GM19438 (cell line): ENCODE results near the gene TOE1.
"Not testable (repeated sequence)": the region's sequence is repeated elsewhere in the genome, so short reads cannot be mapped to it uniquely, and the experiment has no call there.

ENCODE experiments used
- ATAC-seq: cut with Tn5 transposase; IDR thresholded peaks from one replicate; pipeline ENCODE4 v1.9.1; 2021; ENCODE audit warnings: low read depth; ENCODE audit not compliant: unreplicated experiment

TOE1 gene

GRCh38 chr1:45339789-45340558 lies at the start of gene TOE1, which contains the start of gene MUTYH:
TSS of gene TOE1 (plus strand) at chr1:45340170. CDS start at chr1:45340253, 83 bp downstream.
TSS of gene MUTYH (minus strand) at chr1:45340440. CDS start at chr1:45334505, 5,935 bp downstream.
- peak; percentile 80 for ATAC-seq

- not testable (repeated sequence) for ATAC-seq
These were observed 49.0 kb upstream of the TOE1 start for GRCh38 chr1:45291002-45291401.

DNA sequence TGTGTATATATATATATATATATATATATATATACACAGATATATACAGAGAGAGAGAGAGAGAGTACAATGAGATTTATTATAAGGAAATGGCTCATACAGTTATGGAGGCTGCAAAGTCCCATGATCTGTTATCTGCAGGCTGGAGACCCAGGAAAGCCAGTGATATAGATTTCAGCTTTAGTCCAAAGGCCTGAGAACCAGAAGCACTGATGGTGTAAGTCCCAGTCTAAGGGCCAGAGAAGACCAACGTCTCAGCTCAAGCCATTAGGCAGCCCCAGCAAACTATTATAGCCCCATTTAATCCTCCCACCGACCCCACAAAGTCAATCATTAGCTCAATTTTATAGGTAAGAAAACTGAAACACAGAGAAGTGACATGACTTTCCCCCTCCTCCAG lies 48.3 kb upstream of the TOE1 start:
- ATAC-seq, result no peak

DNA sequence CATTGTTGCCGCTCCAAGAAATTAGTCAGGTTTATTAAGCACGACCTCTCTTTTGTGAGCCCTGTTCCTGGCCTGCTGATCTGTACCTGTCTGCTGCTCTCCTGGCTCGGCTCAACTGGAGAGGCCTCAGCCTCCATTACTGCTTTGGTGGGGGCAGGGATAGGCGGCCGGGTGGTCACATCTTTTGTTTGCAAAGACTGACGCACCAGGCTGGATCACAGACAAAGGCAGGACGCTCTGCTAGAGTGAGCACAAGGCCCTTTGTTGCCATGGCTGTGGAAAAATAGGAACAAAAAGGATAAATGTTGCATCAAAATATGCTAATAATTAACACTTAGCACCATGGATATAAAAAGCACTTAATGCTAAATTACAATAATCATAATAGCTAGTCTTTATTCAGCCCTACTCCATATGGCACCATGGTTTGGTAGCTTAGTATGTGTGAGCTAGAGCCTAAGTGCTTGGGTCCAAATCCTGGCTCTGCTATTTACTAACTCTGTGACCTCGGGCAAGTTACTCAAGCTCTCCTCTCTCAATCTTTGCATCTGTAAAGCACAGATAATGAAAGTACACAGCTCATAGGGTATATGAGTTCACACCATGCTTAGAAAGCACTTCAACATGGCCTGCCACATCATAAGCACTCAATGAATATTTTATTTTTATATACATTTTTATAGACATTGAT lies 42.2 kb upstream of the TOE1 start:
- ATAC-seq, result no peak

- ATAC-seq, result no peak
These were observed 40.7 kb upstream of the TOE1 start for GRCh38 chr1:45299296-45299695.

DNA sequence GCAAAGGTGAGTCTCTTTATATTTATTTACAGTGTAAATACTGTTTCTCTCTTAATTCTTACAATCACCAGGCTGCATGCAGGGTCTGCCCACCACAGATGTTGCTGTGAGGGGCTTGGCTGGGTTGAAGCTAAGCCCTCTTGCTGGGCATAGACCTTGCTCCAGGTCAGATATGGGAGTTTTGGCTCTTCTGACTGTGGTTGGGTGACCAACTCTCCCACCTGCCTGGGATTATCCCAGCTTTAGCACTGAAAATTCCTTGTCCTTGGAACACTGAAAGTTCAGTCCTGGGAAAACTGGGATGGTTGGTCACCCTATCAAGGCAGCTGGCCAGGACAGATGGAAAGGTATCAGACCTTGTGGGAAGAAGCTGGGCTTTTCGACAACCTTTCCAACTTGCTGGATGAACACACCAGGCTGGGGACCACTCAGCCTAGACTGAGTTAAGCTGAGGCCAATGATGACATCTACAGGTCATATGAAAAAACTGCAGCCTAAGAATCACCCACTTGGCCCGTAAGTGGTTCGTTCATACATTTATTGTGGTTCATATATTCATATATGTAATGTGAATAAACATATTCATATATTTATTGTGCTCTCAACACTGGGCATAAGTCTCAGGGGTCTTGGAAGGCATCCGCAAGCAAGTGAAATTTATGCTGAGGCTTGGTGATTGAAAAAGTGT lies 39.8 kb upstream of the TOE1 start:
- ATAC-seq, result no peak

DNA sequence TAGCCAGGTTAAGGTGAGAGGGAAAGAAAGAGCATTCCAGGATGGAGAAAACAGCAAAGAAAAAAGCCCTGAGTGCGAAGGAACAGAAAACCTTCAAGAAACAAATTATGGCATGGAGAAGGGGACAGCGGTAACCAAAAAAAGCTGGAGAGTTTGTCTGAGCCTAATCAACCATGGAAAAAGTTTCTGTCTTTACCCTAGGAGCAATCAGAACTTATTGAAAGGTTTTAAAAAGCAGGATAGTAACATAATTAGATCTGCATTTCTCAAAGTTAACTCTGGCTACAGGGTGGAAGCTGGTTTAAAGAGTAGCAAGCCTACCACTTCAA lies 39.3 kb upstream of the TOE1 start:
- no peak for ATAC-seq

GRCh38 chr1:45302505-45303150 lies 37.3 kb upstream of the TOE1 start:
- ATAC-seq, result no peak

- ATAC-seq, result peak; percentile 68
These were observed 36.3 kb upstream of the TOE1 start for GRCh38 chr1:45303520-45304310.

- no peak for ATAC-seq
These were observed 35.5 kb upstream of the TOE1 start for GRCh38 chr1:45304311-45305081.

DNA sequence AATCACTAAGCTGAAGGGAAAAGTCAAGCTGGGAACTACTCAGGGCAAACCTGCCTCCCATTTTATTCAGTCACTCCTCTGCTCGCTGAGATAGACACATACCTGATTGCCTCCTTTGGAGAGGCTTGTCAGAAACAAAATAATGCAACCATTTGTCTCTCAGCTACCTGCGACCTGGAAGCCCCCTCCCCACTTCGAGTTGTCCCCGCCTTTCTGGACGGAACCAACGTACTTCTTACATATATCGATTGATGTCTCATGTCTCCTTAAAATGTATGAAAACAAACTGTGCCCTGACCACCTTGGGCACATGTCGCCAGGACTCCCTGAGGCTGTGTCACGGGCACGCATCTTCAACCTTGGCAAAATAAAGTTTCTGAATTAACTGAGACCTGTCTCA lies 34.7 kb upstream of the TOE1 start:
- ATAC-seq, result no peak

DNA sequence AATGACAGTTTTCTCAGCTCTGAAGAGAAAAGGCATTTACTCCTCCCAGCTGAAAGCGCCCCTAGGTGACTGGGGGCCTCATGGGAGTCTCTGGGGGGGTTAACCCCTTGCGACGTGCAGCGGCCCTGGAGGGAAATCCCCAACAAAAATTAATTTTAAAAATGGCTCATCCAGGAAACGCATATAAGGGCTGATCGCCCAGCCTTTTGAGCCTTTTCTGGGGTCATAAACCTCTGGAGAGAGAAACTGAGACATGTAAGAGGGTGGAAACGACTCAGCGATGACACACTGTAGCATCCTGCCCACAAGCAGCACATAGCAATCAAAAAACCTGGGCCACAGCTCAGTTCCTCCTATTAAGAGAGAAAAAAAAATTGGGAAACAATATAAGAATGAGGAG lies 33.7 kb upstream of the TOE1 start:
- no peak for ATAC-seq

DNA sequence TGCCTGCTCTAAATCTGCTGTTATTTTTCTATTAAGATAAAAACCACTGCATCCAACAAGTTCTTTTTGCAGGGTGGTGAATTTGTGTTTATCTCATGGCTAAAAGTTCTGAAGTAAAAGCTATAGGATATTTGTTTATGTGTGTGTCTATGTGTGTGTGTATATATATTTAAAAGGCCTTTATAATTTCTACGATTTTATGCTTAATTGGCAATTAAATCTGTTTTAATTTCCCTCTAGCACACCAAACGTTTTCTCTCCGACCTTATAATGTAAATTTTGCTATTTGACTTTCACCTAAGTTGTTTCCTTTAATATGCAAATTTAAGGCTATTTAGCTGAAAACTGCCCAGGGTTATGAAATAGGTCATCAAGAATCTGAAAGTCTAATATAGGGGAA lies 33.1 kb upstream of the TOE1 start:
- no peak for ATAC-seq

- ATAC-seq, result no peak
These were observed 25.7 kb upstream of the TOE1 start for GRCh38 chr1:45314266-45314665.

DNA sequence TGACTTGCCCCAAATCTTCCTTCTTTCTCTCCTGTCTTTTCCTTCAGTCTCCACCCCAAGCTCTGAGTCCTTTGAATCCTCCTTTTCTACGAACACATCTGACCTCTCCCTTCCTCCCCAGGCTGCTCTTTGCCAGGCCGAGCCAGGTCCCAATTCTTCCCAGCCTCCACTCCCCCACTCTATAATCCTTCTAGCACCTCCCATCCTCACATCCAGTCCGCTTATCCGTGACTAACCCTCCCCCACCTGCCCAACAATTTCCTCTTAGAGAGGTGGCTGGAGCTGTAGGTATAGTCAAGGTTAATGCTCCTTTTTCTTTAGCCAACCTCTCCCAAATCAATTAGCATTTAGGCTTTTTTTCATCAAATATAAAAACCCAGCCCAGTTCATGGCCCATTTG lies 22.8 kb upstream of the TOE1 start:
- ATAC-seq, result no peak

DNA sequence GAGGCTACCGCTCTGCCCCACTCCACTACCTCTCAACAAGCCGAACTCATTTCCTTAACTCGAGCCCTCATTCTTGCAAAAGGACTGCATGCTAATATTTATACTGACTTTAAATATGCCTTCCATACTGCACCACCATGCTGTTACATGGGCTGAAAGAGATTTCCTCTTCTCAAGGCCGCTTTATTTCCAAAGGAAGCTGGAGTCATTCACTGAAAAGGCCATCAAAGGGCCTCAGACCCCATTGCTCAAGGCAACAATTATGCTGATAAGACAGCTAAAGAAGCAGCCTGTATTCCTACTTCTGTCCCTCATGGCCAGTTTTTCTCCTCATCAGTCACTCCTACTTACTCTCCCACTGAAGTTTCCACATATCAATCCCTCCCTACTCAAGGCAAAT lies 20.2 kb upstream of the TOE1 start:
- ATAC-seq, result no peak

DNA sequence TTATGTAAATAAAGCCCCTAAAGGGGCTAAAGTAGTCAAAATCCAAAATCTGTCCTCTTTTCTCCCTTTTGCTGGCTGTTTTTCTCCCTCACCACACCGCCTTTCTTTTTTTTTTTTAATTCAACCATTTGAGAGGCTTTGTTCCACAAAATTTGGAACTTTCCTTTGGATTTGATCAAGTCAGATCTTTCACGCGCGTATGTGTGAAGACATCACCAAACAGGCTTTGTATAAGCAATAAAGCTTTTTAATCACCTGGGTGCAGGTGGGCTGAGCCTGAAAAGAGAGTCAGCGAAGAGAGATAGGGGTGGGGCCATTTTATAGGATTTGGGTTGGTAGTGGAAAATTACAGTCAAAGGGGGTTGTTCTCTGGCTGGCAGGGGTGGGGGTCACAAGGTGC lies 18.5 kb upstream of the TOE1 start:
- ATAC-seq, result no peak

DNA sequence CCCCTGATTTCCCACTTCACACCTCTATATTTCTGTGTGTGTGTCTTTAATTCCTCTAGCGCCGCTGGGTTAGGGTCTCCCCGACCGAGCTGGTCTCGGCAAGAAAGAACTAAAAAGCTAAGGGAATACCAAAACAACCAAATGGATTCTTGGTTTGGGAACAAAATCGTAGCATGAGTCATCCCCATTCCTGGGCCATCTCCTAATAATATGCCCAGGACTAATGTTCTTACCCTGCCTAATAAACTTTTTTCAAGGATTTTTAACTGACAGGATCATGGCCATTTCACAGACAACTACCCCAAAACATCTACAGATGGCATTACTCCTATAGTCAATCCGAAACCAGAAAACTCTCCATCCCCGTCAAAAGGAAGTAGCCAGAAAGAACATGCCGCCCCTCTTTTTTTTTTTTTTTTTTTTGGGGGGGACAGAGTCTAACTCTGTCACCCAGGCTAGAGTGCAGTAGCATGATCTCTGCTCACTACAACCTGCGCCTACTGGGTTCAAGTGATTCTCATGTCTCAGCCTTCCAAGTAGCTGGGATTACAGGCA lies 17.4 kb upstream of the TOE1 start:
- ATAC-seq, result no peak

- ATAC-seq, result no peak
These were observed 14.0 kb upstream of the TOE1 start for GRCh38 chr1:45325851-45326506.
